ENCODE results near the gene BANP. TPM values are rescaled to one million over a fixed set of nuclear protein-coding genes. Genes with fewer than 3 reads are reported as not detected.

Gene BANP
- polyA plus RNA-seq, 1 of the 3 experiments (the other 2 are of a cell fraction): 16.8 TPM

- Histone ChIP-seq H4K20me1 (ENCODE audit: insufficient read depth) (no peaks in the 10 kb centered on the region), H3F3A (replicated peaks; ENCODE audit: insufficient read depth) (no peaks in the 10 kb centered on the region), H3K36me3 (replicated peaks in 1 of 2; ENCODE audit: control insufficient read depth in 1 of 2, insufficient read depth in 2 of 2, low read length in 1 of 2) (no peaks in the 10 kb centered on the region), H3K4me1 (ENCODE audit: control insufficient read depth in 1 of 2, insufficient read depth in 2 of 2, low read depth in 1 of 2, low read length in 1 of 2) (no peaks in the 10 kb centered on the region), H3K79me2 (ENCODE audit: insufficient read depth) (no peaks in the 10 kb centered on the region), H3K9me3 (no peaks in the 10 kb centered on the region), H3K4me3 (ENCODE audit: low read depth in 2 of 2, low read length in 1 of 2) (no peak overlapping the region), H3K4me2 (no peak overlapping the region), H3K27me3 (ENCODE audit: insufficient read depth) (no peaks in the 10 kb centered on the region), H3K27ac (ENCODE audit: low read depth in 2 of 2, low read length in 1 of 2) (no peak overlapping the region), H3K9me2 (no peaks in the 10 kb centered on the region), H2AFZ (ENCODE audit: low read depth) (no peak overlapping the region), H3K9ac (no peak overlapping the region)
- no peak for DNase-seq
- CTCF ChIA-PET: no interaction called here
- POLR2A ChIA-PET: no interaction called here
- WGBS (ENCODE audit: low lambda C conversion rate): 96% methylated on average over 4 of the region's 4 CpGs
- TF ChIP-seq GABPA (IDR thresholded peaks at IDR 0.05; ENCODE audit: low read depth) (no peak), RXRA (IDR thresholded peaks at IDR 0.05; ENCODE audit: borderline replicate concordance, low read depth) (no peak), SIN3A (IDR thresholded peaks at IDR 0.05; ENCODE audit: borderline replicate concordance, low read depth, low read length) (no peak), RFX5 (IDR thresholded peaks at IDR 0.05; ENCODE audit: low read length) (no peak), GATA2 (CRISPR knock-in tag; IDR thresholded peaks at IDR 0.05) (no peak), FOXJ3 (CRISPR knock-in tag; IDR thresholded peaks at IDR 0.05) (no peak)
These were observed 12.8 kb upstream of the BANP start for GRCh38 chr16:87938412-87938949.

DNA sequence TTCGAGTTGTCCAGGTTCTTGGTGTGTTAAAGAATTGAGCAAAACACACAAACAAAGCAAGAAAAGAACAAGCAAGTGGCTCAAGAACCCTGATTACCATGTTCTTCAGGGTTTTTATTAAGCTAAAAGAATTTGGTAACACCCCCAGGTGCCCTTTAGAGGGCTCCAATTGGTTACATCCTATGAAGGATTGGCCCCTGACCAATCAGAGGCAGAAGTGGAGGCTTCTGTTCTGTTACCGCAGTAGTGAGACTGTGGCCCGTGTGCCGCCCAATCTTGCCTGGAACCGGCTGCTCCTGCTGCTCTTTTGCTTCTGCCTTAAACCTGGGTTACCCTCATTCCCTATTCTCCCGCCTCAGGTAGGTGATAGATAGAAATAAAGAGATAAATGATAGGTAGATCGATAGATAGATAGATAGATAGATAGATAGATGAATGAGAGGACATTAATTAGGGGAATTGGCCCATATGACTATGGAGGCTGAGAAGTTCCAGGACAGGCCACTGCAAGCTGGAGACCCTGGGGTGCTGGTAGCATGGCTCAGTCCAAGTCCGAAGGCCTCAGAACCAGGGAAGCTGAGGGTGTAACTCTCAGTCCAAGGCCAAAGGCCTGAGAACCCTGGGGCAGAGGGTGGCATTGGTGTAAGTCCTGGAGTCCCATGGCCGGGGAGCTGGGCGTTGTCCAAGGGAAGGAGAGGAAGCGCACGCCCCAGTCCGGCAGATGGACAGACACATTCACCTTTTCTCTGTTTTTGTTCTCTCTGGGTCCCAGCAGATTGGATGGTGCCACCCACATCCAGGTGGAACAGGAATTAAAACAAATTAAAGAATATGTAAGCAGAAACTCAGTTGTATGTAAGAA lies 11.4 kb upstream of the BANP start:
- no peaks in the 10 kb centered on the region for H3F3A ChIP-seq (replicated peaks; ENCODE audit: insufficient read depth)
- H2AFZ ChIP-seq (ENCODE audit: low read depth): no peak overlapping the region
- ChIA-PET POLR2A (interaction anchor here (1.0 kb wide), 1 partner anchor 11 kb away, joined by 3 read pairs; the partner anchor contains the start of gene BANP), CTCF (interaction anchor here (1.3 kb wide), 1 partner anchor 90 kb away, joined by 4 read pairs; no protein-coding TSS in a partner anchor)
- no peak for DNase-seq
- H3K36me3 ChIP-seq (replicated peaks in 1 of 2; ENCODE audit: control insufficient read depth in 1 of 2, insufficient read depth in 2 of 2, low read length in 1 of 2): no peaks in the 10 kb centered on the region
- no peaks in the 10 kb centered on the region for H3K4me1 ChIP-seq (ENCODE audit: control insufficient read depth in 1 of 2, insufficient read depth in 2 of 2, low read depth in 1 of 2, low read length in 1 of 2)
- H3K27me3 ChIP-seq (ENCODE audit: insufficient read depth): no peaks in the 10 kb centered on the region
- H3K79me2 ChIP-seq (ENCODE audit: insufficient read depth): no peaks in the 10 kb centered on the region
- no peak overlapping the region for H3K27ac ChIP-seq (ENCODE audit: low read depth in 2 of 2, low read length in 1 of 2)
- H4K20me1 ChIP-seq (ENCODE audit: insufficient read depth): no peaks in the 10 kb centered on the region
- H3K9me2 ChIP-seq: no peaks in the 10 kb centered on the region
- H3K9ac ChIP-seq: no peak overlapping the region
- no peaks in the 10 kb centered on the region for H3K9me3 ChIP-seq
- H3K4me2 ChIP-seq: no peak overlapping the region
- H3K4me3 ChIP-seq (ENCODE audit: low read depth in 2 of 2, low read length in 1 of 2): no peak overlapping the region
- WGBS (ENCODE audit: low lambda C conversion rate): 86% methylated on average over 13 of the region's 13 CpGs
- TF ChIP-seq NFIC (IDR thresholded peaks at IDR 0.05; ENCODE audit: borderline replicate concordance) (no peak), FOSL2 (IDR thresholded peaks at IDR 0.05; ENCODE audit: borderline replicate concordance, low read depth) (no peak), USF1 (IDR thresholded peaks at IDR 0.05; ENCODE audit: borderline replicate concordance, low read depth) (no peak), YY1 (IDR thresholded peaks at IDR 0.05; ENCODE audit: low read depth) (no peak), TEAD4 (IDR thresholded peaks at IDR 0.05; ENCODE audit: borderline replicate concordance, insufficient read depth) (no peak), FOXJ3 (CRISPR knock-in tag; IDR thresholded peaks at IDR 0.05) (no peak), TCF12 (IDR thresholded peaks at IDR 0.05) (no peak)
